HG03060 (cell line): Measurements from ENCODE around the gene KLHDC9.
A peak's percentile ranks its signal among the peaks of the same experiment; 100 is the strongest.
"Not testable (repeated sequence)": the region's sequence is repeated elsewhere in the genome, so short reads cannot be mapped to it uniquely, and the experiment has no call there.

ENCODE experiments used
- ATAC-seq: cut with Tn5 transposase; IDR thresholded peaks from one replicate; pipeline ENCODE4 v1.9.1; 2021; ENCODE audit warnings: low read depth, moderate number of reproducible peaks; ENCODE audit not compliant: unreplicated experiment

Gene KLHDC9

GRCh38 chr1:161092621-161093028 lies 5.5 kb upstream of the KLHDC9 start:
- no peak for ATAC-seq

GRCh38 chr1:161094481-161094880 lies 3.7 kb upstream of the KLHDC9 start:
- no peak for ATAC-seq

- no peak for ATAC-seq
Measured at GRCh38 chr1:161095230-161095629, 2.9 kb upstream of the KLHDC9 start.

- ATAC-seq, result no peak
Measured at GRCh38 chr1:161096015-161096414, 2.1 kb upstream of the KLHDC9 start.

- no peak for ATAC-seq
Measured at GRCh38 chr1:161096530-161096929, 1.6 kb upstream of the KLHDC9 start.

- no peak for ATAC-seq
Measured at GRCh38 chr1:161099090-161099802, 1.1 kb downstream of the KLHDC9 start.

GRCh38 chr1:161100556-161100955 lies 2.4 kb downstream of the KLHDC9 start:
- no peak for ATAC-seq

- no peak for ATAC-seq
Measured at GRCh38 chr1:161106431-161106830, 8.3 kb downstream of the KLHDC9 start.

GRCh38 chr1:161111117-161111516 lies 13.0 kb downstream of the KLHDC9 start:
- no peak for ATAC-seq

GRCh38 chr1:161111527-161111926 lies 13.4 kb downstream of the KLHDC9 start:
- no peak for ATAC-seq

GRCh38 chr1:161113915-161114314 lies 15.8 kb downstream of the KLHDC9 start:
- ATAC-seq, result no peak

- no peak for ATAC-seq
Measured at GRCh38 chr1:161114556-161114955, 16.4 kb downstream of the KLHDC9 start.

- no peak for ATAC-seq
Measured at GRCh38 chr1:161115132-161115711, 17.1 kb downstream of the KLHDC9 start.

- ATAC-seq, result not testable (repeated sequence)
Measured at GRCh38 chr1:161115961-161116360, 17.8 kb downstream of the KLHDC9 start.

GRCh38 chr1:161117759-161118581 lies 19.8 kb downstream of the KLHDC9 start, which contains the start of the genes NIT1 and PFDN2:
TSS of gene NIT1 (plus strand) at chr1:161118105. CDS start at chr1:161118177, 72 bp downstream.
TSS of gene PFDN2 (minus strand) at chr1:161118037. CDS start at chr1:161118026, 11 bp downstream.
- peak; percentile 46 for ATAC-seq

GRCh38 chr1:161119092-161119903 lies 21.1 kb downstream of the KLHDC9 start:
- ATAC-seq, result no peak

- no peak for ATAC-seq
Measured at GRCh38 chr1:161121042-161121650, 23.0 kb downstream of the KLHDC9 start.

- no peak for ATAC-seq
Measured at GRCh38 chr1:161121834-161122233, 23.7 kb downstream of the KLHDC9 start.

- no peak for ATAC-seq
Measured at GRCh38 chr1:161122967-161123366, 24.8 kb downstream of the KLHDC9 start.

GRCh38 chr1:161127649-161128048 lies 29.5 kb downstream of the KLHDC9 start:
- ATAC-seq, result no peak
